NCI-H146 treated with DMSO at 0.1 percent for 48 hours (cell line): Measurements from ENCODE around the gene GSX2.
A peak's percentile ranks its signal among the peaks of the same experiment; 100 is the strongest.
"Not testable (repeated sequence)": the region's sequence is repeated elsewhere in the genome, so short reads cannot be mapped to it uniquely, and the experiment has no call there.

Experiments used
- DNase-seq: peaks from one replicate; lab custom pipeline; 2025; ENCODE audit not compliant: unreplicated experiment; lab: John Stamatoyannopoulos, UW

The GSX2 gene

GRCh38 chr4:54099748-54100574 lies at the start of gene GSX2:
Gene GSX2, plus strand, starts transcription at chr4:54100163. Its CDS starts 182 bp downstream, at chr4:54100345.
- DNase-seq = peak; percentile 49

DNA sequence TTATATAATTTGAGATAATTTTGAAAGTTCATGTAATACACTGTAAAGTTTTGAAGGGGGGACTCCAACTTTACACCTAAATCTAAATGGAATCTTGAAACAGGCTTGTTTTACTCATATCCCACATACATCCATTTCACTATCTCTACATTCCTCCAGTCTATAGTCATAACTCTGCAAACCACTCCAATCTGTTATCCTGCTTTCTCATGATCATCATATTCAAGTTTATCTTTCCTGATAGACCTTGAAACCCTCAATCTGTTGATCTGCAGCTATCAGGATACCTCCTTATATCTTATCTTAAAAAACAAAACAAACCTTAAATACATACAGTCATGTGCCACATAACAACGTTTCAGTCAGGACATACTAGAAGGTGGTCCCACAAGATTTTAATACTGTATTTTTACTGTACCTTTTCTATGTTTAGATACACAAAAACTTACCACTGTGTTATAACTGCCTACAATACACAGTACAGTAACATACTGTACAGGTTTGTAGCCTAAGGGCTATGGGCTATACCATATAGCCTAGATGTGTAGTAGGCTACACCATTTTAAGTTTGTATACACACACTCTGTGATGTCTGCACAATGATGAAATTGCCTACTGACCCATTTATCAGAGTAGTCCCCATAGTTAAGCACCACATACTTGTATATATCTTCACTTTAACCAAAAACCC lies 49.6 kb upstream of the GSX2 start:
- DNase-seq = no peak

DNA sequence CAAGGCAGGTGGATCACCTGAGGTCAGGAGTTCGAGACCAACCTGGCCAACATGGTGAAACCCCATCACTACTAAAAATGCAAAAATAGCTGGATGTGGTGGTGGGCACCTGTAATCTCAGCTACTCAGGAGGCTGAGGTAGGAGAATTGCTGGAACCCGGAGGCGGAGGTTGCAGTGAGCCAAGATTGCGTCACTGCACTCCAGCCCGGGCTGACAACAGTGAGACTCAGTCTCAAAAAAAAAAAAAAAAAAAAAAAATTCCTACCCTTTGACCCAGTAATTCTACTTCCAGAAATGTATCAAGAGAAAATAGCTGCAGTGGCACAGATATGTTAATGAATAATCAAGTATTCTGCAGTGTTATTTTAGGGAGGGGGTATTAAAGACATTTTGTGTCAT lies 46.6 kb upstream of the GSX2 start:
- not testable (repeated sequence) for DNase-seq

- no peak for DNase-seq
These were observed 45.5 kb upstream of the GSX2 start for GRCh38 chr4:54054501-54054900.

- DNase-seq = no peak
These were observed 44.5 kb upstream of the GSX2 start for GRCh38 chr4:54055494-54055893.

DNA sequence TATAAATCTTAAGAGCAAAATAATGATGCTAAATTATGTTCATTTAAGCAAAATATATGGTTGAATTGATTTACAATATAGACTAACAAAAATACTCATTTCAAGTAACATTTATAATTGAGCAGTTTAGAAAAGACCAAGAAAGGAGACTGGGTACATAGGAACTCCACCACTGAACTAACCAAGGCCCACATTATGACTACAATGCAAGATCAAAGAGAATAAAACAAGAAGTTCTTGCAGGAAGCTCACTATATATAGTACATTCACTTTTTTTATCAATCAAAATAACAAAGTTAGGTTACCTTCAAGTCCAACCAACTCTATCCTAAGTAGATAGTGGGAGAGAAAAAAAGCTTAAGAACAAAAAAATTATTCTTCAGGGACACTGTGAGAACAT lies 43.6 kb upstream of the GSX2 start:
- no peak for DNase-seq

DNA sequence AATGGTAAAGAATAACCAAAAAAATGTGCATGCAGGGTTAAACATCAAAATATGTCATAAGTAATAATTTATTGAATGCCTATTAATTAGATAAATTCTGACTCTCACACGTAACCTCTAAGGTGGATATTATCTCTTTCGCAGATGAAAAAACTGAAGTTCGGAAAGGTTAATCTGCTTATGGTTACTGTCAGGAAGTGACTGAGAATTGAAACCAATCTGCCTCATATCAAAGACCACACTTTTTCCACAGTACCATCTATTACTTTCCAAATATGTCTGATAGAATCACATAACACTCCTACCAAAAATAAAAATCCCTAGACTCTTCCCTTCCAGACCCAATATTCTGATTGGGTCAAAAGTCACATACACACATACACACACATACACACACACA lies 41.8 kb upstream of the GSX2 start:
- DNase-seq = no peak

DNA sequence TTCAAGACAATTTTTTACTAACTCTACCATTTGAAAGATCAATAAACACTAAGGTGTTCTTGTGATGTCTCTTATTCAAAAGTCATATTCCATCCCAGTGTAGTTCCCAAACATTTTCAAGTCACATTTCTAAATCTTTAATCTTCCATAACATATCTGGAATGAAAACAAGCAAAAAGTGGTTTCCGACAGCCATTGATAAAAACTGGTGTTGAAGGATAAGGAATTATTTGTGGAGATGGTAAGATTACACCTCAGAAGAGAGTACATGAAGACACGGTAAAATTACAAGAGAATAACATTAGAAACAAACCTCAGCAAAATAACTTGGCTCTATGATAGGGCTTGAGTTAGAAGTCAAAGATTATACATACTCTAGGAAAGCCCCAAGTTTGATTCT lies 39.8 kb upstream of the GSX2 start:
- DNase-seq = no peak

DNA sequence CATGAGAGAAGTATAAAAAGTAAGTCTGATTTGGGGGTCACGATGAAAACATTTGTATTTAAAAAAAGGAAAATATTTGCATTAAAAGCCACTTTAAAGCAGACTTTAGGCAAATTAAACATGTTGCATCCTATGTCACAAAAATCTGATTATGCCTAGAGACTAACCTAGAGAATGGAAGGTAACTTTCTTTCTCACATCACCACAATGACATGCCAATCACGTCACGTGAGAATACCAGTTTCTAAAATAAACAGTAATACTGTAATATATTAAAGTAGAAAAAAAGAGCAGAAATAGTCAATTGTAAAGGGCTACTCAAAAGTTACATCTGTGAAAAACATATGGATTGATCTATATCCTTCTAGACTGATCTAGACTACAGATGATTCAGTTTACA lies 38.9 kb upstream of the GSX2 start:
- no peak for DNase-seq

DNA sequence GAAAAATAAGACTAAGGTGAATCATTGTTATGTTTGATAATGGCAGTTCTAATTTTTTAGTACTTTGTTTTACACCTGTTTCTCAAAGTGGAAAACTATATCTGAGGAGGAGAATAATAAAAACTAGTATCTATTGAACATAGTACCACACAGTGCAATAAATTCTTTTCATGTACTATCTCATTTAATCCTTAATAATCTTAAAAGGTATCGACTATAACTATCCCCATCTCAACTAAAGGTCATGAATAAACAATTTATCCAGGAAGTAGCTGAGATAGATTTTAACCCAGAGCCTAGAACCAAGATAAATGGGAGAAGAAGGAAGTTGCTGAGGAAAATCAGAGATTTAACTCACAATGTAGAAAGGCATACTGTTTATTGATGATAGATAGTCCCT lies 38.1 kb upstream of the GSX2 start:
- DNase-seq = no peak

GRCh38 chr4:54062392-54062791 lies 37.6 kb upstream of the GSX2 start:
- no peak for DNase-seq

DNA sequence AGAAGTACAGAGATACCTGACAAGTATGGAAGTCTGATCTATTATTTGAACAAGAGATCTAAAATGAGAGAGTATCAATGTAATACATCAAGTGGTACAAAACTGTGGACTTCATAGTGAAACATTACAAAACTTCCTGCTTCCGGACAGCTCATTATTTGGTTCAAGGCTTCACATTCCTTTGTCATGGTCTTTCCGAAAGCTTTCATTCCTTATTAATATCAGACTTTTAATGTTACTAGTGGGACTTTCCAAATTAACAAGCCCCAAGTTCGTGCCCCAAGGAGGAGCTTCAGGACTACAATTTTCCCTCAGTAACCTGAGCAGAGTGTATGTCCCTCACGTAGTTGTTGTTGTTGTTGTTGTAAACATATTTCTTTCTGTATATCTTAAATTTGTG lies 36.7 kb upstream of the GSX2 start:
- no peak for DNase-seq

DNA sequence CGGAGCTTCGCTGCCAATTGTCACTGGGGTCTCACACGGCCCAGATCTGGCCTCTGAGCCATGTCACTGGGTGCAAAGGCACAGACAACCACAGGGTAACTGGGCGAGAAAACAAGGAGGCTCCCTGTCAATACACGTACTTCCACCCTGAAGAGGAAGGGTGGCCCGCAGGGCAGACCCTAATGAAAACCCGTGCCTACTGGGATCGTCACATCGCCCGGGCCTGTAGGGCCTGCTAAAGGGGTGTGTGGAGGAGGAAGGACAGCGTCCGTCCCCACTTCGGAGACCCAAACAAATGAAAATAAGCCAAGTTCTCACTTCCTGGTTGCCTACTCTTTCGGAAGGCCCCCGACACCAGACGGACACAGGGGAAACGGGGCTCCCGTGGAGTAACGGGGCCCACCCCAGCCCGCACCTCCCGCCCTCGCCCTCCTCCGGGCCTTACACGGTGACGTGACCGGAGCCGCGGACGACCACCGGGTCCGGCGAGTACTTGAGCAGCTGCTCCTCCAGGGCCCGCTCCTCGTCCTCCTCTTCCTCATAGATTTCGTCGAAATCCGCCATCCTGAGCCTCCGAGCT lies 36.1 kb upstream of the GSX2 start:
- DNase-seq = no peak

GRCh38 chr4:54064317-54065111 lies 35.4 kb upstream of the GSX2 start, which contains the start of gene CHIC2:
Gene CHIC2, minus strand, starts transcription at chr4:54064605. Its CDS starts 305 bp downstream, at chr4:54064300.
- peak; percentile 94 for DNase-seq

DNA sequence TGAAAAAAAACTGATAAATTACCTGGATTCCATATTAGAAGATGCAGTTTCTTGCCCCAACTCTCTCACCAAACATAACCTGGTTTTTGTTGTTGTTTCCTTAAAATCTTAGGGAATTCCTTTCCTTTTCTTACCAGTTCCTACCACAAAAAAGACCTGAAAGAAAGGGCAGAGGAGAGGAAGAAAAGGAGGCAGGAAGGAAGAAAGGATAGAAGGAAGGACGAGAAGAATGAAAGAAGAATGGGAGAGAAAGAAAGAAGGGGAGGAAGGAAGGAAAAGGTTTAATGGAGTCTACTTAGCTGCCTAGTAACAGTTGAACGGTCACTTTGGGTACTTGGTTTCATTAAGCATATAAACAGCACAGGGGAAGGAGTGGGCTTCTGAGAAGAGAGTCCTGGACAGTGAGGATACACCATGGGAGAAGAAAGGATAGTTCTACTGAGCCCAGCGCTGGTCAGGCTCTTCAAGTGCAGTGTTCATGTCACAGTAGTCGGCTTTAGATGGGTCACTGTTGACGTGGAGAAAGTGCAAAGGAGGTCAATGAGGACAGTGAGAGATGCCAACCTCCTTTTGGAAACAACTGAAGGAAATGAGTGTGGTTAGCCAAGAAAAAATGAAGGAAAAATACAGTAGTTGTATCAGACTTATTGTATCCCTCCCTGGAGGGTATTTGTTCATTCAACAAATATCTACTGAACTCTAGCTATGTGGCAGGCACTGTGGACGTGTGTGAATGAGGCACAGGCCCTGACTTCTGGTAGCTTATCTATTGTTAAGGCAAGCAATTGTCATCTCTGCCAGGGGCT lies 34.5 kb upstream of the GSX2 start:
- no peak for DNase-seq

DNA sequence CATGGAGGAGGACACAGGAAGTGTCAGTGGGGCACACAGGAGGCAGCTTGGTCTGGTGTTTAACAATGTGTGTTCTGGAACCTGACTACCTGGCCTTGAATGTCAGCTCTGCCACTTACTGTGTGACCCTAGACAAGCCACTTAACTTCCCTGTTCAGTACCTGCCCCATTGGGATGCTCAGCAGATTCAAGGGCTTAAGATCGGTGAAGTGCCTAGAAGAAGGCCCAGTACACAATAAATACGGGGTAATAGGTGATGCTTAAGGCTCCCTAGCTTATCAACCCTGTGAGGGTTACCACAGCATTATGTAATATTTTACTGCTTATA lies 33.9 kb upstream of the GSX2 start:
- DNase-seq = no peak

DNA sequence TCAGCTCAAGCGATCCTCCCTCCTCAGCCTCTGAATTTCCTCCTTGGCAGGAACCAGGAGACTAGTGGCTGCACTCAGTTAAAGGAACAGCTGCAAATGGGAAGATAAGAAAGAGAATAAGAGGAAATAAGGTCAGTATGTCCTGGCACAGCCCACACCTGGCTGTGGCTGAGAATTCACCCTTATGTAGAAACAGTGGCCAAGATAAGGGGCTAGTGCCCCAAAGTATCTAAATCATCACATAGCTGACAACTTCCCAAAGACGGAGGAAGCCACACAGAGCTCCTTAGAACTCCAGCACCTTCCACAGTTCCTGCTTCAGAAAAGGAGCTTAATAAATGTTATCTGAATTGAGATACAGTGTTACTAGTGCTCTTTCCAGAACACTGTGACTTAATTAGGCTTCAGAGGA lies 33.2 kb upstream of the GSX2 start:
- no peak for DNase-seq

- no peak for DNase-seq
These were observed 32.8 kb upstream of the GSX2 start for GRCh38 chr4:54067166-54067565.

GRCh38 chr4:54073271-54073880 lies 26.6 kb upstream of the GSX2 start:
- no peak for DNase-seq

DNA sequence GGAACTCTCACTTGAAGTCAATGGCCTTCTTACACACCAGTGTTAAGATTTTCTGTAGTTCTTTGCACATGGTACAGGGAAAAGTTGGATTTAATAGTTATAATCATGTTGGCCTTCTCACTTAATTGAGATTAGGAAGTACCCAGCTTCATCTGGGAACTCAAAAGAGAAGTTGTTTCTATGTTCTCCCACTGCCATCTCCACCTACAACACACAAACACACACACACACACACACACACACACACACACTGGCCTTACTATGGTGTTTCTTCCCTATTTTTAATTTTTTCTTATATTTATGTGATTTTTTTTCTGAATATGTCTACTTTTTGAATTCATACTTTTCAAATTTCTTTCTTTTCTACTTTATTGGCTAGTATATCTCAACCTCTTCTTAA lies 25.6 kb upstream of the GSX2 start:
- no peak for DNase-seq
